ENCODE results near the gene WDR45.

DNA sequence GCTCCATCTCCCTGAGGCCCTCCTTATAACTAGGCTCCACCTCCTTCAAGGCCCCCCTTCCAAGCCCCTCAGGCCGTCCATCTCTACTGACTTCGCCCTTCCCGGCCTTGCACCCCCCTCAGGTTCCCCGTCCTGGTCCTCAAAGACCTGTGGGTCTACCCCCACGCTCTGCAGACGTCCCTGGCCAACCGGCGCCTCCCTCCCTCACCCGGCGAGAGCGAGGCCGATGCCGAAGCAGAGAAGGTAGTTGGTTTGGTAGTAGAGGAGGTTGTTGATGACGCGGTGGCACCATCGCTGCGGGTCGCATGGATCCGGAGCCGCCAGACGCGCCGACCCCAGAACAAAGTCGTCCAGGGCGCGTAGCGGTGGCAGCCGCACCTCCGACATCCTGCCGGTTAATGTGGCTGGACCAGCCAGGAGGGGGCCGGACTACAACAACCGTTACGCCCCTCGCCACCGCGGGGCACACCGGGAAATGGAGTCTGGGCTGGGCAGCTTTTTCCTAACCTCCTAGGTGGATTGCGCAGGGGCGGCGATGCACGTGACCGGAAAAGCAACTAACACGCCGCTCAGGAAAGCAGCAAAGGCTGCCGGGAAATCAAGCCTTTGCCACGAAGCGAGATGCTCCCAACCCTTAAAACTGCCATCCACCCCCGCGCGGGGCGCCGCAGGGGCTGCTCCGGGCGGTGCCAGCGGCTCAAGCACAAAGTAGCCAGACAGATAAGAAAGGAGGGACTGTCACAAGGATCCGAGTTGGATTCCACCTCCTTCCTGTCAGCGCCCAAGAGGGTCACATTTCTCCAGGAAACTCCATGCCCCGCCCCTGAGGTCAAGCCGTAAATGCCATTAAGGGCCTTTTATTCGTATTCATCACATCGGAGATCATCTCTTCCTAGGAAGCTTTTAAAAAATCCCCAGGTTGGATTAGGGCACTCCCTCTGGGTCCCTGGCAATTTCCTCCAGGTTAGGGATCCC lies 5.8 kb downstream of the WDR45 start, which contains the start of gene PRAF2:
- TF ChIP-seq CTCF (IDR thresholded peaks at IDR 0.05) (no peak), POLR2A (IDR thresholded peaks at IDR 0.05) (no peak)

All from lower leg skin (tissue), 3 donors.